Thoracic aorta (tissue), 2 donors: ENCODE measurements around the gene PRKCSH. TPM values are rescaled to one million over a fixed set of nuclear protein-coding genes. Genes with fewer than 3 reads are reported as not detected.

Experiments
- ATAC-seq: fragments of 150-250 bp; one replicate; pipeline ENCODE4 v1.8.0; 2017; ENCODE audit warnings: low read depth; ENCODE audit not compliant: insufficient number of reproducible peaks, low FRiP score
- DNase-seq: peaks from one replicate; pipeline ENCODE4 v3.0.0-alpha.2; 2020; ENCODE audit warnings: low spot score
- H3K27ac ChIP-seq, 2 donors: fragments of 200-600 bp; sonication (generic); 1 replicate in 1 of 2; 2 replicates in 1 of 2; pipeline ENCODE4 v1.5.1; 2016; ENCODE audit warnings: mild to moderate bottlenecking in 2 of 2, moderate library complexity in 2 of 2
- H3K27me3 ChIP-seq: fragments of 200-600 bp; sonication (generic); replicated peaks from 2 replicates; pipeline ENCODE4 v1.6.0; 2016; ENCODE audit warnings: mild to moderate bottlenecking; ENCODE audit not compliant: insufficient read depth
- H3K36me3 ChIP-seq: fragments of 200-600 bp; sonication (generic); one replicate; pipeline ENCODE4 v1.5.1; 2016
- H3K4me1 ChIP-seq, 2 donors: fragments of 200-600 bp; sonication (generic); 1 replicate in 1 of 2; 2 replicates in 1 of 2; pipeline versions ENCODE4 v1.5.1 to v1.6.0; 2016; ENCODE audit warnings: low read depth in 2 of 2, mild to moderate bottlenecking in 1 of 2; ENCODE audit not compliant: control insufficient read depth in 1 of 2
- H3K4me3 ChIP-seq: fragments of 200-600 bp; sonication (generic); 2 replicates; pipeline ENCODE4 v1.5.1; 2016; ENCODE audit warnings: mild to moderate bottlenecking
- H3K9me3 ChIP-seq: fragments of 200-600 bp; sonication (generic); 2 replicates; pipeline ENCODE4 v1.5.1; 2016
- total RNA-seq, 2 donors: library from RNA; depleted of rRNA; stranded (reverse); fragments of >200 nt; gene quantifications; one replicate each; pipeline versions ENCODE4 v1.1.0 to v1.2.3, GENCODE V29; 2016
- TF ChIP-seq, protein P1 (sequence below): fragments of 200-600 bp; sonication (generic); IDR thresholded peaks from one replicate; pipeline ENCODE4 v1.5.1; 2019; ENCODE audit warnings: antibody characterized with exemption

The PRKCSH gene
- total RNA-seq, 2 donors from 2014 or later: 121 to 123 TPM

- no peak for ATAC-seq
- Histone ChIP-seq H3K4me1 (peaks cover 7 to 21% of the 10 kb centered on the region in 2 donors), H3K27ac (no peak overlapping the region), H3K9me3 (no peaks in the 10 kb centered on the region), H3K27me3 (no peaks in the 10 kb centered on the region), H3K4me3 (no peak overlapping the region), H3K36me3 (peaks cover 28% of the 10 kb centered on the region)
- TF ChIP-seq, protein P1, sequence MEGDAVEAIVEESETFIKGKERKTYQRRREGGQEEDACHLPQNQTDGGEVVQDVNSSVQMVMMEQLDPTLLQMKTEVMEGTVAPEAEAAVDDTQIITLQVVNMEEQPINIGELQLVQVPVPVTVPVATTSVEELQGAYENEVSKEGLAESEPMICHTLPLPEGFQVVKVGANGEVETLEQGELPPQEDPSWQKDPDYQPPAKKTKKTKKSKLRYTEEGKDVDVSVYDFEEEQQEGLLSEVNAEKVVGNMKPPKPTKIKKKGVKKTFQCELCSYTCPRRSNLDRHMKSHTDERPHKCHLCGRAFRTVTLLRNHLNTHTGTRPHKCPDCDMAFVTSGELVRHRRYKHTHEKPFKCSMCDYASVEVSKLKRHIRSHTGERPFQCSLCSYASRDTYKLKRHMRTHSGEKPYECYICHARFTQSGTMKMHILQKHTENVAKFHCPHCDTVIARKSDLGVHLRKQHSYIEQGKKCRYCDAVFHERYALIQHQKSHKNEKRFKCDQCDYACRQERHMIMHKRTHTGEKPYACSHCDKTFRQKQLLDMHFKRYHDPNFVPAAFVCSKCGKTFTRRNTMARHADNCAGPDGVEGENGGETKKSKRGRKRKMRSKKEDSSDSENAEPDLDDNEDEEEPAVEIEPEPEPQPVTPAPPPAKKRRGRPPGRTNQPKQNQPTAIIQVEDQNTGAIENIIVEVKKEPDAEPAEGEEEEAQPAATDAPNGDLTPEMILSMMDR: no peak
- DNase-seq: no peak
Measured at GRCh38 chr19:11437955-11438354, 2.5 kb downstream of the PRKCSH start.

DNA sequence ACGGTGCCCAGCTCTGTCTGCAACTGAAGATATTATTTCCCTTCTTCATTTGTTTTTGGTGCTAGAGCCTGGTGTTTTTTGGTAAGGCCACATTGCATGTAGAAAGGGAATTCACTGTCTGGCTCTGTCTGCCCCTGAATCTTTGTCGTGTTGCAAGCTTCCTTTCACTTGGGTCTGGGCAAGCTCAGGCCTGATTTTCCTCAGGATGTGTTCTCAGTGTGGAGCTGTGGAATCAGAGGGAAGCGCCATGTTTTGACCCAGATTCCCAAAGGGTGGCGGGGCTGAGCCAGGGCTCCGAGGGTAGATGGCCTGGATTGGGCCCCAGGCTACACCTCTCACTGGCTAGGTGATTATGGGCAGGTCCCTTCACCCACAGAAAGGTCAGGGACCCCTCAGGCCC is 8.6 kb downstream of the PRKCSH start:
- Histone ChIP-seq H3K4me1 (no peaks in the 10 kb centered on the region), H3K4me3 (no peak overlapping the region), H3K27me3 (no peaks in the 10 kb centered on the region), H3K27ac (no peak overlapping the region), H3K9me3 (no peaks in the 10 kb centered on the region), H3K36me3 (peaks cover 54% of the 10 kb centered on the region)
- TF ChIP-seq, protein P1: no peak
- ATAC-seq (no peak), DNase-seq (no peak)

GRCh38 chr19:11445141-11445540 is 9.7 kb downstream of the PRKCSH start:
- TF ChIP-seq, protein P1: no peak
- no peak for ATAC-seq
- Histone ChIP-seq H3K4me3 (no peak overlapping the region), H3K27ac (no peak overlapping the region), H3K9me3 (no peaks in the 10 kb centered on the region), H3K27me3 (no peaks in the 10 kb centered on the region), H3K4me1 (no peaks in the 10 kb centered on the region), H3K36me3 (peaks cover 60% of the 10 kb centered on the region)
- DNase-seq: no peak

GRCh38 chr19:11446271-11446651 is 10.8 kb downstream of the PRKCSH start:
- no peak overlapping the region for H3K27ac ChIP-seq
- ATAC-seq (no peak), DNase-seq (no peak)
- TF ChIP-seq, protein P1: no peak
- H3K27me3 ChIP-seq: no peaks in the 10 kb centered on the region
- no peaks in the 10 kb centered on the region for H3K9me3 ChIP-seq
- peaks cover 54% of the 10 kb centered on the region for H3K36me3 ChIP-seq
- H3K4me3 ChIP-seq: no peak overlapping the region
- no peaks in the 10 kb centered on the region for H3K4me1 ChIP-seq

DNA sequence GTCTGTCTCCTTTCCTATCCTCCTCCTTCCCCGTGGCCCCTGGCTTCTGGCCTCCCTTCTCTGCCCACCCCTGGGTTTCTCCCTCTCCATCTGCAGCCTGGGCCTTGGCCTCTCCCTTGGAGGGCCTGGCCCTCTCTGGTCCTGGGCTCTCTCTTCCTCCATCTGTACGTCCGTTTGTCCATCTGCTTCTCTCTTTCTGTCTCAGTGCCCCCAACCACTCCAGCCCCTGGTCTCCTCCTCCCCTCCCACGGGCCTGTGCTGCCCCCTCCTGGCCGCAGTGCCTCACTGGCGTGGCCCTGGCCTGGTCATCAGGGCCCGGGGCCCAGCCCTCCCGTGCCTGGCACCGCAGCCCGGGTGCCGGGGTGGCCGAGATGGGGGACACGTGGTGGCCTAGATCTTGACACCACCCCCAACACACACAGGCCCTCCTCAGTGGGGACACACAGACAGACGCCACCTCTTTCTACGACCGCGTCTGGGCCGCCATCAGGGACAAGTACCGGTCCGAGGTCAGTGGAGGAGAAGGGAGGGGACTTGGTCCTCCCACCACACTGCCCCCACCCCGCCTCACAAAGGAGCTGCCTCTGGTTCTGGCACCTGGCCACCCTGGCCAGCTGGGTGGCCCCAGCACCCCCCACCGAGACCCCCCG is 11.3 kb downstream of the PRKCSH start:
- Histone ChIP-seq H3K27ac (no peak overlapping the region), H3K9me3 (no peaks in the 10 kb centered on the region), H3K4me1 (no peaks in the 10 kb centered on the region), H3K27me3 (no peaks in the 10 kb centered on the region), H3K4me3 (no peak overlapping the region), H3K36me3 (peaks cover 49% of the 10 kb centered on the region)
- no peak for ATAC-seq
- no peak for DNase-seq
- TF ChIP-seq, protein P1: peak; percentile 74
